Measurements from ENCODE around the gene PAIP2B.
"Not testable (repeated sequence)": the region's sequence is repeated elsewhere in the genome, so short reads cannot be mapped to it uniquely, and the experiment has no call there.

Gene PAIP2B

GRCh38 chr2:71250935-71251334, 24.0 kb upstream of the PAIP2B start:
- H3K27ac ChIP-seq (ENCODE audit: low read depth, low read length) = no peak overlapping the region
- peaks cover 0 to 7% (median 0%) of the 10 kb centered on the region in 5 donors for H3K27me3 ChIP-seq (ENCODE audit: control insufficient read depth in 5 of 5, insufficient read depth in 4 of 5, low read length in 5 of 5)
- no peaks in the 10 kb centered on the region for H3K36me3 ChIP-seq (ENCODE audit: control insufficient read depth in 5 of 5, insufficient read depth in 5 of 5, low read length in 5 of 5)
- H3K4me3 ChIP-seq (ENCODE audit: low read depth in 1 of 5, low read length in 5 of 5) = no peak overlapping the region
- peaks cover 0 to 3% (median 0%) of the 10 kb centered on the region in 5 donors for H3K9me3 ChIP-seq (ENCODE audit: control insufficient read depth in 5 of 5, low read length in 5 of 5)
- H3K9ac ChIP-seq (ENCODE audit: low read length in 5 of 5) = no peak overlapping the region
- H3K4me1 ChIP-seq (ENCODE audit: control insufficient read depth in 5 of 5, insufficient read depth in 5 of 5, low read length in 5 of 5) = no peaks in the 10 kb centered on the region

GRCh38 chr2:71244302-71244660, 17.4 kb upstream of the PAIP2B start:
- no peak overlapping the region for H3K9ac ChIP-seq (ENCODE audit: low read length in 5 of 5)
- H3K9me3 ChIP-seq (ENCODE audit: control insufficient read depth in 5 of 5, low read length in 5 of 5) = no peaks in the 10 kb centered on the region
- no peak overlapping the region for H3K27ac ChIP-seq (ENCODE audit: low read depth, low read length)
- peaks cover 0 to 3% (median 0%) of the 10 kb centered on the region in 5 donors for H3K27me3 ChIP-seq (ENCODE audit: control insufficient read depth in 5 of 5, insufficient read depth in 4 of 5, low read length in 5 of 5)
- no peaks in the 10 kb centered on the region for H3K4me1 ChIP-seq (ENCODE audit: control insufficient read depth in 5 of 5, insufficient read depth in 5 of 5, low read length in 5 of 5)
- H3K4me3 ChIP-seq (ENCODE audit: low read depth in 1 of 5, low read length in 5 of 5) = no peak overlapping the region
- no peaks in the 10 kb centered on the region for H3K36me3 ChIP-seq (ENCODE audit: control insufficient read depth in 5 of 5, insufficient read depth in 5 of 5, low read length in 5 of 5)

DNA sequence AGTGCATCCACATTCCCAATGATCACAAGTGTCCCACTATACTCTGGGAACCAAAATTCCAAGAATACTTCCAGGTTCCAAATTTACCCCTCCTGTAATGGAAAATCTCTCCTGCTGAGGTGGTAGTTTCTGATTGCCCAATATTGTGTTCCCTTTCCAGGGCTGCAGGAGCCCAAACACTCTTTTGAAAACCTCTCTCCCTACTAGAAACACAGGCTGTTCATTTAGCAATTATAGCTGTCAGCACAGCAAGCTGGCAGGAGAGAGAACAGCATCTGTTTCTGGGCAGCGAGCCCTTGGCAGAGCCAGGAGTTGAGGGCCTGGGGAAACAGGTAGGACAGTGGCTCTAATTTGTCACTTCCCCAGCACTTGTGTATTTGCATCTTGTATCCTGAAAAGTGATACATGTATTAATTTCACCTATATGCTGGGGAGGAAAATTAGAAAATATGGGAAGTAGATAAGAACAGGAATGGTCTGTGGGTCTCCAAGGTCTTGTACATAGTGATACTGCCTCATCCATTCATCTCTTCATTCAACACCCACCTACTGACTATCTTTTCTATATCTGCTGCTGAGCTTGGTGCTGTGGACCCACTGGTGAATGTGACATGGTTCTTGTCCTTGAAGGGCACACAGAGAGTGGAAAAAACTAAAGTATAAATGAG, 16.9 kb upstream of the PAIP2B start:
- Histone ChIP-seq H3K9ac (ENCODE audit: low read length in 5 of 5) (no peak overlapping the region), H3K36me3 (ENCODE audit: control insufficient read depth in 5 of 5, insufficient read depth in 5 of 5, low read length in 5 of 5) (no peaks in the 10 kb centered on the region), H3K4me3 (ENCODE audit: low read depth in 1 of 5, low read length in 5 of 5) (no peak overlapping the region), H3K27me3 (ENCODE audit: control insufficient read depth in 5 of 5, insufficient read depth in 4 of 5, low read length in 5 of 5) (peaks cover 0 to 3% (median 0%) of the 10 kb centered on the region in 5 donors), H3K9me3 (ENCODE audit: control insufficient read depth in 5 of 5, low read length in 5 of 5) (no peaks in the 10 kb centered on the region), H3K4me1 (ENCODE audit: control insufficient read depth in 5 of 5, insufficient read depth in 5 of 5, low read length in 5 of 5) (no peaks in the 10 kb centered on the region), H3K27ac (ENCODE audit: low read depth, low read length) (no peak overlapping the region)

GRCh38 chr2:71240794-71241193, 13.9 kb upstream of the PAIP2B start:
- H3K27me3 ChIP-seq (ENCODE audit: control insufficient read depth in 5 of 5, insufficient read depth in 4 of 5, low read length in 5 of 5) = peaks cover 0 to 8% (median 0%) of the 10 kb centered on the region in 5 donors
- no peak overlapping the region for H3K9ac ChIP-seq (ENCODE audit: low read length in 5 of 5)
- no peaks in the 10 kb centered on the region for H3K9me3 ChIP-seq (ENCODE audit: control insufficient read depth in 5 of 5, low read length in 5 of 5)
- no peaks in the 10 kb centered on the region for H3K4me1 ChIP-seq (ENCODE audit: control insufficient read depth in 5 of 5, insufficient read depth in 5 of 5, low read length in 5 of 5)
- H3K36me3 ChIP-seq (ENCODE audit: control insufficient read depth in 5 of 5, insufficient read depth in 5 of 5, low read length in 5 of 5) = no peaks in the 10 kb centered on the region
- H3K27ac ChIP-seq (ENCODE audit: low read depth, low read length) = no peak overlapping the region
- H3K4me3 ChIP-seq (ENCODE audit: low read depth in 1 of 5, low read length in 5 of 5) = no peak overlapping the region

- Histone ChIP-seq H3K27ac (ENCODE audit: low read depth, low read length) (no peak overlapping the region), H3K4me1 (ENCODE audit: control insufficient read depth in 5 of 5, insufficient read depth in 5 of 5, low read length in 5 of 5) (no peaks in the 10 kb centered on the region), H3K4me3 (ENCODE audit: low read depth in 1 of 5, low read length in 5 of 5) (no peak overlapping the region), H3K36me3 (ENCODE audit: control insufficient read depth in 5 of 5, insufficient read depth in 5 of 5, low read length in 5 of 5) (no peaks in the 10 kb centered on the region), H3K27me3 (ENCODE audit: control insufficient read depth in 5 of 5, insufficient read depth in 4 of 5, low read length in 5 of 5) (peaks cover 0 to 8% (median 0%) of the 10 kb centered on the region in 5 donors), H3K9ac (ENCODE audit: low read length in 5 of 5) (no peak overlapping the region), H3K9me3 (ENCODE audit: control insufficient read depth in 5 of 5, low read length in 5 of 5) (no peaks in the 10 kb centered on the region)
Observed at GRCh38 chr2:71238089-71238488, 11.2 kb upstream of the PAIP2B start.

- H3K27me3 ChIP-seq (ENCODE audit: control insufficient read depth in 5 of 5, insufficient read depth in 4 of 5, low read length in 5 of 5) = peaks cover 0 to 10% (median 0%) of the 10 kb centered on the region in 5 donors
- no peak overlapping the region for H3K4me3 ChIP-seq (ENCODE audit: low read depth in 1 of 5, low read length in 5 of 5)
- no peaks in the 10 kb centered on the region for H3K4me1 ChIP-seq (ENCODE audit: control insufficient read depth in 5 of 5, insufficient read depth in 5 of 5, low read length in 5 of 5)
- no peak overlapping the region for H3K27ac ChIP-seq (ENCODE audit: low read depth, low read length)
- no peaks in the 10 kb centered on the region for H3K9me3 ChIP-seq (ENCODE audit: control insufficient read depth in 5 of 5, low read length in 5 of 5)
- no peaks in the 10 kb centered on the region for H3K36me3 ChIP-seq (ENCODE audit: control insufficient read depth in 5 of 5, insufficient read depth in 5 of 5, low read length in 5 of 5)
- H3K9ac ChIP-seq (ENCODE audit: low read length in 5 of 5) = no peak overlapping the region
Observed at GRCh38 chr2:71235930-71236587, 9.2 kb upstream of the PAIP2B start.

GRCh38 chr2:71233072-71233471, 6.2 kb upstream of the PAIP2B start:
- H3K27ac ChIP-seq (ENCODE audit: low read depth, low read length); H3K27me3 ChIP-seq (ENCODE audit: control insufficient read depth in 5 of 5, insufficient read depth in 4 of 5, low read length in 5 of 5); H3K4me3 ChIP-seq (ENCODE audit: low read depth in 1 of 5, low read length in 5 of 5); H3K9ac ChIP-seq (ENCODE audit: low read length in 5 of 5); H3K4me1 ChIP-seq (ENCODE audit: control insufficient read depth in 5 of 5, insufficient read depth in 5 of 5, low read length in 5 of 5); H3K9me3 ChIP-seq (ENCODE audit: control insufficient read depth in 5 of 5, low read length in 5 of 5); H3K36me3 ChIP-seq (ENCODE audit: control insufficient read depth in 5 of 5, insufficient read depth in 5 of 5, low read length in 5 of 5): not testable (repeated sequence)

DNA sequence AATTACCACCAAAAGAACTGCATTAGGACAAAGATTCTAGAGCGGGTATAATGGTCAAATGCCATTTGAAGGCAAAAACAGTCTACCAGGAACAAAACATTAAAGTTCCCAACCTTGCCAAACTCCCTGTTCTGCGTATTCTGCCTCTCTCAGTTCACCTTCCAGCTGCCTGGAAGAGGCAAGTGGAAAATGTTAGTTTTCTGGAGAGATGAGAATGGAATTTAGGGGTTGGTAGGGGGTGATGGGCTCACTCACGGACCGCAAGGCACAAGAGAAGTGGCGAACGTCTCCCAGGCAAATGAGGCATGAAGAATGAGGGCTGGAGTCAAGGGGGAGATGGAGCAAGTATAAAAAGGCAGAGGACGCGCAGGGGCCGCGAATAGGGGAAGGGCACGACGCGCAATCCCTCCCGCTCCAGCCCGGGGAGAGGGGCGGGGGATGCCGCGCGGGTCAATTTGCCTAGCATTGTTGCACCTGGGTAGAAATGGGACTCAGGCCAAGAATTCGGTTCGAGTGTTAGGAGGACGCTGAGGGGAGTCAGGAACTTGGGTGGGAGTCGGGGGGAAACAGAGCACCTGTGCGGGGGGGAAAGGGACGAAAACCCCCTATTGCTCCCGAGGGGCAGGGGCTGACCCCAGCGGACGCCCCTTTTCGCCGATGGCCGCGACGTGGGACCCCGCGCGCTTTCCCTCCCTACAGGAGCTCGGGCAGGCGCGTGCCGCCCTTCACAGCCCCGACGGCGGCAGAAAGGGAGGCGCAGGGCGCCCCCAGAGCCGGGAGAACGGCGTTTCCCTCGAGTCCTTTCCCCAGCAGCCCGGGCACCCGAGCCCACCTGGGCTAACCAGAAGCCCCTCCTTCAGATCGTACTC, 573 bp downstream of the PAIP2B start:
- Histone ChIP-seq H3K4me1 (ENCODE audit: control insufficient read depth in 5 of 5, insufficient read depth in 5 of 5, low read length in 5 of 5) (peaks cover 2 to 17% (median 15%) of the 10 kb centered on the region in 5 donors), H3K9me3 (ENCODE audit: control insufficient read depth in 5 of 5, low read length in 5 of 5) (no peaks in the 10 kb centered on the region), H3K27me3 (ENCODE audit: control insufficient read depth in 5 of 5, insufficient read depth in 4 of 5, low read length in 5 of 5) (no peaks in the 10 kb centered on the region), H3K27ac (ENCODE audit: low read depth, low read length) (no peak overlapping the region), H3K9ac (ENCODE audit: low read length in 5 of 5) (peak overlapping the region in 4 of 5 donors; percentile 72 to 92 (median 81)), H3K4me3 (ENCODE audit: low read depth in 1 of 5, low read length in 5 of 5) (peak overlapping the region; percentile 87 to 93 (median 90)), H3K36me3 (ENCODE audit: control insufficient read depth in 5 of 5, insufficient read depth in 5 of 5, low read length in 5 of 5) (no peaks in the 10 kb centered on the region)

DNA sequence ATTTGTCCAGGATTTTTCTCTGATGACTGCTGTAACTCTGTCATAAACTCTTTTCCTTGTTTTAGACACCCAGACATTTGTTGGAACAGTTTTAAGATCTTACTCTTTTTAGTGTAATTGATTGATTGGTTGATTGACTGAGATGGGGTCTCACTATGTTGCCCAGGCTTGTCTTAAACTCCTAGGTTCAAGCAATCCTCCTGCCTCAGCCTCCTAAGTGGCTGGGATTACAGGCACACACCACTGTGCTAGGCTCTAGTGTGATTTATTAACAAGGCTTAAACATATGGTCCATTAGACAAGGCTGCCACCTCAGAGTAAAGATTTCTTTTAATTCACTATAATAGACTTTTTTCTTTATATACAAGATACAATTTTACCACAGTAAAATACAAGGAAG, 2.0 kb downstream of the PAIP2B start:
- H3K27ac ChIP-seq (ENCODE audit: low read depth, low read length) = no peak overlapping the region
- H3K4me1 ChIP-seq (ENCODE audit: control insufficient read depth in 5 of 5, insufficient read depth in 5 of 5, low read length in 5 of 5) = peaks cover 2 to 17% (median 15%) of the 10 kb centered on the region in 5 donors
- H3K4me3 ChIP-seq (ENCODE audit: low read depth in 1 of 5, low read length in 5 of 5) = no peak overlapping the region
- H3K27me3 ChIP-seq (ENCODE audit: control insufficient read depth in 5 of 5, insufficient read depth in 4 of 5, low read length in 5 of 5) = no peaks in the 10 kb centered on the region
- H3K36me3 ChIP-seq (ENCODE audit: control insufficient read depth in 5 of 5, insufficient read depth in 5 of 5, low read length in 5 of 5) = no peaks in the 10 kb centered on the region
- H3K9ac ChIP-seq (ENCODE audit: low read length in 5 of 5) = no peak overlapping the region
- no peaks in the 10 kb centered on the region for H3K9me3 ChIP-seq (ENCODE audit: control insufficient read depth in 5 of 5, low read length in 5 of 5)

DNA sequence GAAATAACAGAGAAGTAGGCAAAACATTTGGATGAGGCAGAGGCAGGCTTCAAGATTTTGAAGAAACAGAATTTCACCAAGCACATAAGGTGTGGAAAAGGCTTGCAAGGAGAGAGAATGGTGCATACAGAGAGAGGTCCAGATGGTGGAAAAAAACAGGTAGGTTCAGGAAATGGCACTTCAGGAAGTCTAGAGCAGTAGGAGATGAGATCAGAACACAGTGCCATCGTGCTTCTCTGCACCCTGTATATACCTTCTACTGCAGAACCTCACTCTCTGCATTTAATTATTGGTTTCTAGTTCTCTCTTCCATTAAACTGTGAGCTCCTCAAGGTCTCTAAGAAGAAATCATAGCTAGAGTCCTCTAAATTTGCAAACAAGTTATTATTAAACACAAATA, 2.4 kb downstream of the PAIP2B start:
- H3K36me3 ChIP-seq (ENCODE audit: control insufficient read depth in 5 of 5, insufficient read depth in 5 of 5, low read length in 5 of 5) = no peaks in the 10 kb centered on the region
- H3K4me1 ChIP-seq (ENCODE audit: control insufficient read depth in 5 of 5, insufficient read depth in 5 of 5, low read length in 5 of 5) = peaks cover 2 to 17% (median 15%) of the 10 kb centered on the region in 5 donors
- H3K27me3 ChIP-seq (ENCODE audit: control insufficient read depth in 5 of 5, insufficient read depth in 4 of 5, low read length in 5 of 5) = no peaks in the 10 kb centered on the region
- no peak overlapping the region for H3K4me3 ChIP-seq (ENCODE audit: low read depth in 1 of 5, low read length in 5 of 5)
- no peak overlapping the region for H3K27ac ChIP-seq (ENCODE audit: low read depth, low read length)
- no peak overlapping the region for H3K9ac ChIP-seq (ENCODE audit: low read length in 5 of 5)
- no peaks in the 10 kb centered on the region for H3K9me3 ChIP-seq (ENCODE audit: control insufficient read depth in 5 of 5, low read length in 5 of 5)

All from subcutaneous abdominal adipose tissue (tissue), 5 donors.